GM21619 (cell line): ENCODE measurements around the gene COX15.
A peak's percentile ranks its signal among the peaks of the same experiment; 100 is the strongest.
"Not testable (repeated sequence)": the region's sequence is repeated elsewhere in the genome, so short reads cannot be mapped to it uniquely, and the experiment has no call there.

ENCODE experiments used
- ATAC-seq: cut with Tn5 transposase; IDR thresholded peaks from one replicate; pipeline ENCODE4 v1.9.1; 2021; ENCODE audit not compliant: unreplicated experiment

The COX15 gene

GRCh38 chr10:99732033-99732842, at the start of gene COX15, which contains the start of gene CUTC:
Gene COX15 (minus strand): TSS chr10:99732127. CDS start chr10:99732049, 78 bp downstream.
Gene CUTC (plus strand): TSS chr10:99732234. CDS start chr10:99732349, 115 bp downstream.
- peak; percentile 85 for ATAC-seq

- no peak for ATAC-seq
Observed at GRCh38 chr10:99779335-99779734, 47.4 kb upstream of the COX15 start.

- no peak for ATAC-seq
Observed at GRCh38 chr10:99777918-99778714, 46.2 kb upstream of the COX15 start.

- ATAC-seq, result no peak
Observed at GRCh38 chr10:99775850-99776249, 43.9 kb upstream of the COX15 start.

- ATAC-seq, result no peak
Observed at GRCh38 chr10:99770408-99771045, 38.6 kb upstream of the COX15 start.

- no peak for ATAC-seq
Observed at GRCh38 chr10:99769706-99770105, 37.8 kb upstream of the COX15 start.

- ATAC-seq, result no peak
Observed at GRCh38 chr10:99768556-99768955, 36.6 kb upstream of the COX15 start.

- ATAC-seq, result no peak
Observed at GRCh38 chr10:99767901-99768300, 36.0 kb upstream of the COX15 start.

- peak; percentile 85 for ATAC-seq
Observed at GRCh38 chr10:99766302-99766681, 34.4 kb upstream of the COX15 start.

GRCh38 chr10:99765672-99766301, 33.9 kb upstream of the COX15 start:
- ATAC-seq, result no peak

GRCh38 chr10:99761365-99761764, 29.4 kb upstream of the COX15 start:
- ATAC-seq, result no peak

- ATAC-seq, result no peak
Observed at GRCh38 chr10:99760321-99760720, 28.4 kb upstream of the COX15 start.

- no peak for ATAC-seq
Observed at GRCh38 chr10:99758211-99758891, 26.4 kb upstream of the COX15 start.

- ATAC-seq, result no peak
Observed at GRCh38 chr10:99756159-99756558, 24.2 kb upstream of the COX15 start.

- no peak for ATAC-seq
Observed at GRCh38 chr10:99754670-99755069, 22.7 kb upstream of the COX15 start.

GRCh38 chr10:99750641-99751040, 18.7 kb upstream of the COX15 start:
- no peak for ATAC-seq

GRCh38 chr10:99748823-99749451, 17.0 kb upstream of the COX15 start:
- no peak for ATAC-seq

GRCh38 chr10:99746166-99746565, 14.2 kb upstream of the COX15 start:
- ATAC-seq, result not testable (repeated sequence)

GRCh38 chr10:99743841-99744240, 11.9 kb upstream of the COX15 start:
- ATAC-seq, result no peak

GRCh38 chr10:99742701-99743100, 10.8 kb upstream of the COX15 start:
- no peak for ATAC-seq
